M059J (cell line): ENCODE measurements around the gene HPCAL1. TPM values are rescaled to one million over a fixed set of nuclear protein-coding genes. Genes with fewer than 3 reads are reported as not detected.

Experiments used
- DNase-seq: peaks from one replicate; pipeline ENCODE4 v3.0.0-alpha.2; 2012; ENCODE audit warnings: low read depth
- total RNA-seq: library from RNA; depleted of rRNA; stranded (reverse); fragments of >200 nt; shearing (Covaris generic); gene quantifications from 2 replicates; pipeline ENCODE4 v1.2.3, GENCODE V29; 2014

HPCAL1 gene
- total RNA-seq, 1 experiment from 2014 or later = 267 TPM

- DNase-seq = no peak
Measured at GRCh38 chr2:10370895-10371294, 68.2 kb downstream of the HPCAL1 start.

- DNase-seq = no peak
Measured at GRCh38 chr2:10371441-10372196, 68.9 kb downstream of the HPCAL1 start.

- no peak for DNase-seq
Measured at GRCh38 chr2:10372203-10372861, 69.6 kb downstream of the HPCAL1 start.

- no peak for DNase-seq
Measured at GRCh38 chr2:10372862-10373240, 70.1 kb downstream of the HPCAL1 start.

GRCh38 chr2:10373931-10374330 is 71.2 kb downstream of the HPCAL1 start:
- DNase-seq = no peak

- DNase-seq = no peak
Measured at GRCh38 chr2:10374362-10374943, 71.7 kb downstream of the HPCAL1 start.

GRCh38 chr2:10375570-10376281 is 73.0 kb downstream of the HPCAL1 start:
- no peak for DNase-seq

GRCh38 chr2:10377052-10377746 is 74.5 kb downstream of the HPCAL1 start:
- DNase-seq = no peak

GRCh38 chr2:10377747-10378085 is 75.0 kb downstream of the HPCAL1 start:
- DNase-seq = no peak

GRCh38 chr2:10378189-10378588 is 75.5 kb downstream of the HPCAL1 start:
- DNase-seq = no peak

- DNase-seq = no peak
Measured at GRCh38 chr2:10380048-10380926, 77.6 kb downstream of the HPCAL1 start.

- no peak for DNase-seq
Measured at GRCh38 chr2:10381997-10382353, 79.3 kb downstream of the HPCAL1 start.

GRCh38 chr2:10382354-10383061 is 79.8 kb downstream of the HPCAL1 start:
- DNase-seq = no peak

- DNase-seq = no peak
Measured at GRCh38 chr2:10383960-10384734, 81.4 kb downstream of the HPCAL1 start.

GRCh38 chr2:10385501-10385900 is 82.8 kb downstream of the HPCAL1 start:
- peak; percentile 74 for DNase-seq

- DNase-seq = peak; percentile 81
Measured at GRCh38 chr2:10385933-10386773, 83.4 kb downstream of the HPCAL1 start.

- no peak for DNase-seq
Measured at GRCh38 chr2:10387033-10387432, 84.3 kb downstream of the HPCAL1 start.

GRCh38 chr2:10388954-10389560 is 86.4 kb downstream of the HPCAL1 start:
- DNase-seq = no peak
